ENCODE data around the gene PAWR. TPM values are rescaled to one million over a fixed set of nuclear protein-coding genes. Genes with fewer than 3 reads are reported as not detected.

Gene PAWR
- polyA plus RNA-seq, 2 of the 4 experiments (the other 2 are of a cell fraction) = 40.8 to 55.2 TPM

DNA sequence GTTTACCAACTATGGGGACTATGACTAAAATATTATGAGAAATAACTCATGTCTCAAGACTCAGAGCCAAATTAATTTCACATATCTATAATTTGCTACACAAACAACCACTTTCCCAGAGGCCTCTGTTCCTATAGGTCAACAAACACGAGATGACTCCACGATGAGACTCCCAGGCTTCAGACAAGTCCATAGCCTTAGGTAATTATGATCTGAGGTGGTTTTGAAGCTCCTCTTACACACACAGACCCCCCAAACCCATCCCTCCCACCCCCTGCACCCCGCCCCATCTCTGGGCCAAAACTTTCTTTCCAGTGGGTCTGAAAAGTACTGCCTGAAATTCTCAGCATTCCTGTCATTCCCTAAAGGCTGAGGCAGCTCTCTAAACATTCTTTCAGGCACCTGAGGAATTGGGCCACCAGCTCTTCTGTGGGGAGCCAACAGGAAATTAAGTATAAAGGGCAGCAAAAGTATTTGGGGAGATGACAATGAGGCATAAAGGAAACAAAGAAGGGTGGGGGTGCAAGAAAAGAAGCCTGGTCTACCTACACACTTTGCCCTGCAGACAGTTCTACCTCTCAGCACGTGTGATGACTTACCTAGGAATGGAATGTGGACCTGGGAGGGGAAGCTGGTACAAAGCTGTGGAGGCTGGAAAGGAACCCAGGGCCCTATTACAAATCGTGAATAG is 143.6 kb downstream of the PAWR start:
- no peak for FAIRE-seq
- Histone ChIP-seq H3K27ac (peak overlapping the region; percentile 83 to 88), H3K4me1 (peaks cover 56% of the 10 kb centered on the region), H3K4me3 (no peak overlapping the region), H3K9me3 (peaks cover 24% of the 10 kb centered on the region), H3K4me2 (peak overlapping the region; percentile 76)
- WGBS (ENCODE audit: missing lambda C conversion rate) = 3% methylated on average over 5 of the region's 5 CpGs
- peak; percentile 88 to 95 for ATAC-seq
- TF ChIP-seq FOSL2 (IDR thresholded peaks at IDR 0.05) = peak; percentile 59; the same call in 1 of the 2 replicates
- peak; percentile 80 for TF ChIP-seq FOSL2 (CRISPR knock-in tag; IDR thresholded peaks at IDR 0.05)
- TF ChIP-seq FOXS1 (CRISPR knock-in tag; IDR thresholded peaks at IDR 0.05) = peak; percentile 82
- peak; percentile 93 for TF ChIP-seq JUNB (IDR thresholded peaks at IDR 0.05)
- no peak for TF ChIP-seq KDM1A (IDR thresholded peaks at IDR 0.05; ENCODE audit: low read depth)
- peak; percentile 12 to 75; a peak in 3 of 4 replicates for TF ChIP-seq CEBPB (IDR thresholded peaks at IDR 0.05)
- TF ChIP-seq, protein P1, sequence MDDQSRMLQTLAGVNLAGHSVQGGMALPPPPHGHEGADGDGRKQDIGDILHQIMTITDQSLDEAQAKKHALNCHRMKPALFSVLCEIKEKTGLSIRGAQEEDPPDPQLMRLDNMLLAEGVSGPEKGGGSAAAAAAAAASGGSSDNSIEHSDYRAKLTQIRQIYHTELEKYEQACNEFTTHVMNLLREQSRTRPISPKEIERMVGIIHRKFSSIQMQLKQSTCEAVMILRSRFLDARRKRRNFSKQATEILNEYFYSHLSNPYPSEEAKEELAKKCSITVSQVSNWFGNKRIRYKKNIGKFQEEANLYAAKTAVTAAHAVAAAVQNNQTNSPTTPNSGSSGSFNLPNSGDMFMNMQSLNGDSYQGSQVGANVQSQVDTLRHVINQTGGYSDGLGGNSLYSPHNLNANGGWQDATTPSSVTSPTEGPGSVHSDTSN (IDR thresholded peaks at IDR 0.05) = peak; percentile 55; the same call in 1 of the 2 replicates
- peak; percentile 85 to 97 for TF ChIP-seq EP300 (IDR thresholded peaks at IDR 0.05)
- TF ChIP-seq ZNF302 (CRISPR knock-in tag; IDR thresholded peaks at IDR 0.05) = peak; percentile 90
- TF ChIP-seq BHLHE40 (IDR thresholded peaks at IDR 0.05; ENCODE audit: low read depth, low read length) = peak; percentile 78
- TF ChIP-seq, protein P2, sequence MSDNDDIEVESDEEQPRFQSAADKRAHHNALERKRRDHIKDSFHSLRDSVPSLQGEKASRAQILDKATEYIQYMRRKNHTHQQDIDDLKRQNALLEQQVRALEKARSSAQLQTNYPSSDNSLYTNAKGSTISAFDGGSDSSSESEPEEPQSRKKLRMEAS (IDR thresholded peaks at IDR 0.05) = peak; percentile 91
- TF ChIP-seq, protein P3, sequence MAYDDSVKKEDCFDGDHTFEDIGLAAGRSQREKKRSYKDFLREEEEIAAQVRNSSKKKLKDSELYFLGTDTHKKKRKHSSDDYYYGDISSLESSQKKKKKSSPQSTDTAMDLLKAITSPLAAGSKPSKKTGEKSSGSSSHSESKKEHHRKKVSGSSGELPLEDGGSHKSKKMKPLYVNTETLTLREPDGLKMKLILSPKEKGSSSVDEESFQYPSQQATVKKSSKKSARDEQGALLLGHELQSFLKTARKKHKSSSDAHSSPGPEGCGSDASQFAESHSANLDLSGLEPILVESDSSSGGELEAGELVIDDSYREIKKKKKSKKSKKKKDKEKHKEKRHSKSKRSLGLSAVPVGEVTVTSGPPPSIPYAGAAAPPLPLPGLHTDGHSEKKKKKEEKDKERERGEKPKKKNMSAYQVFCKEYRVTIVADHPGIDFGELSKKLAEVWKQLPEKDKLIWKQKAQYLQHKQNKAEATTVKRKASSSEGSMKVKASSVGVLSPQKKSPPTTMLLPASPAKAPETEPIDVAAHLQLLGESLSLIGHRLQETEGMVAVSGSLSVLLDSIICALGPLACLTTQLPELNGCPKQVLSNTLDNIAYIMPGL (CRISPR knock-in tag; IDR thresholded peaks at IDR 0.05; ENCODE audit: borderline replicate concordance) = no peak
- no peak for TF ChIP-seq TFCP2L1 (CRISPR knock-in tag; IDR thresholded peaks at IDR 0.05)
- TF ChIP-seq, protein P4, sequence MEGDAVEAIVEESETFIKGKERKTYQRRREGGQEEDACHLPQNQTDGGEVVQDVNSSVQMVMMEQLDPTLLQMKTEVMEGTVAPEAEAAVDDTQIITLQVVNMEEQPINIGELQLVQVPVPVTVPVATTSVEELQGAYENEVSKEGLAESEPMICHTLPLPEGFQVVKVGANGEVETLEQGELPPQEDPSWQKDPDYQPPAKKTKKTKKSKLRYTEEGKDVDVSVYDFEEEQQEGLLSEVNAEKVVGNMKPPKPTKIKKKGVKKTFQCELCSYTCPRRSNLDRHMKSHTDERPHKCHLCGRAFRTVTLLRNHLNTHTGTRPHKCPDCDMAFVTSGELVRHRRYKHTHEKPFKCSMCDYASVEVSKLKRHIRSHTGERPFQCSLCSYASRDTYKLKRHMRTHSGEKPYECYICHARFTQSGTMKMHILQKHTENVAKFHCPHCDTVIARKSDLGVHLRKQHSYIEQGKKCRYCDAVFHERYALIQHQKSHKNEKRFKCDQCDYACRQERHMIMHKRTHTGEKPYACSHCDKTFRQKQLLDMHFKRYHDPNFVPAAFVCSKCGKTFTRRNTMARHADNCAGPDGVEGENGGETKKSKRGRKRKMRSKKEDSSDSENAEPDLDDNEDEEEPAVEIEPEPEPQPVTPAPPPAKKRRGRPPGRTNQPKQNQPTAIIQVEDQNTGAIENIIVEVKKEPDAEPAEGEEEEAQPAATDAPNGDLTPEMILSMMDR (IDR thresholded peaks at IDR 0.05) = no peak
- TF ChIP-seq, protein P5, sequence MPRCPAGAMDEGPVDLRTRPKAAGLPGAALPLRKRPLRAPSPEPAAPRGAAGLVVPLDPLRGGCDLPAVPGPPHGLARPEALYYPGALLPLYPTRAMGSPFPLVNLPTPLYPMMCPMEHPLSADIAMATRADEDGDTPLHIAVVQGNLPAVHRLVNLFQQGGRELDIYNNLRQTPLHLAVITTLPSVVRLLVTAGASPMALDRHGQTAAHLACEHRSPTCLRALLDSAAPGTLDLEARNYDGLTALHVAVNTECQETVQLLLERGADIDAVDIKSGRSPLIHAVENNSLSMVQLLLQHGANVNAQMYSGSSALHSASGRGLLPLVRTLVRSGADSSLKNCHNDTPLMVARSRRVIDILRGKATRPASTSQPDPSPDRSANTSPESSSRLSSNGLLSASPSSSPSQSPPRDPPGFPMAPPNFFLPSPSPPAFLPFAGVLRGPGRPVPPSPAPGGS (IDR thresholded peaks at IDR 0.05) = peak; percentile 90; the same call in 2 of the 3 replicates
- TF ChIP-seq HOXB13 (CRISPR knock-in tag; IDR thresholded peaks at IDR 0.05; ENCODE audit: low read depth) = 0 out of 2 replicates have a peak, but pooled peaks have one; percentile 25
- TF ChIP-seq TP53 (CRISPR knock-in tag; IDR thresholded peaks at IDR 0.05) = no peak
- peak; percentile 63 to 95; a peak in 4 of 5 replicates for TF ChIP-seq JUN (IDR thresholded peaks at IDR 0.05)
- peak; percentile 95 for TF ChIP-seq GATA3 (IDR thresholded peaks at IDR 0.05; ENCODE audit: borderline replicate concordance)
- peak; percentile 30 for TF ChIP-seq MAFK (IDR thresholded peaks at IDR 0.05; ENCODE audit: partially characterized antibody)
- ChIA-PET CTCF (interaction anchor here (0.5 to 2.7 kb wide), 23 partner anchors 8 to 1779 kb away, joined by 3 to 25 read pairs (median 4); partner anchors contain the start of gene PAWR), POLR2A (interaction anchor here (0.6 to 1.5 kb wide), 7 partner anchors 124 to 437 kb away, joined by 3 to 13 read pairs (median 7); partner anchors contain the start of gene PAWR)
- peak; percentile 81 to 93 for DNase-seq (ENCODE audit: low read depth in 1 of 2, low spot score in 1 of 2)
